ENCODE measurements around the gene RAD9A.

RAD9A gene

GRCh38 chr11:67354075-67355022 is 37.4 kb upstream of the RAD9A start:
- TF ChIP-seq GATA1 (IDR thresholded peaks at IDR 0.05; ENCODE audit: low read depth, low read length) = no peak
- no peak for TF ChIP-seq POLR2A (IDR thresholded peaks at IDR 0.05; ENCODE audit: low read length)
- peak; percentile 41 to 60 for DNase-seq

DNA sequence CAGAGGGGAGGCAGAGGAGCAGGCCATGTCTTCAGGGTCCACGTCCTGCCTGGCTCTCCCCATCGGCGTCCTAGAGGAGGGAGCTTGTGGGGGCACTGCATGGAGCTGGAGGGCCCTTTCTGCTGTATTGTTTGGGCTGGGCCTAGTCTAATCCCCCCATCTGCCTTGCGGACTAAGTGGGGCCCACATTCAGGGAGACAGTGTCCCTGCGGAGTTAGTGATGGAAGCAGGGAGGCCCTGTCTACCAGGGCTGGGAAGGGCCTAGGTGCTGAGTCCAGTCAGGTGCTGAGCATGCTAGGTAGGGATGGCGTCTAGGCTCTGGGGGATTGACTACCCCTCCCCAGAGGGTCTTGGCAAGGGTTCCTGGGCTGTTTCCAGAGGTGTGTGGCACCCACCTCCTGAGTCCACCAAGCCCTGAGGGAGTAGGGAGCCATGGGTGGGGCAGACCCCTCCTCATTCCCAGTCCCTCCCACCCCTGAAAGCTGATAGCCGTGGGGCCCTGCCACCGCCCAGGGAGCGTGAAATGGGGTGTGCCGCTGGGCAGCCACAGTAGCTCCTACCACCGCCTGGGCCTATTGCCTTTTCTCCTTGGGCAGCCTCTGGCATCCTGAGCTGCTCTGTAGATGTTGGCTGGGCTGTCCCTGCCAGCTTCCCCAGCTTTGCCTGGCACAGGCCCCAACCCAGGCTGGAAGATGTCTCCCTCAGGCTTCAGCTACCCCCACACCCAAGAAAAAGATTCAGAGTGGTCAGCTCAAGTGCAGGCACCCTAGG is 36.6 kb upstream of the RAD9A start:
- no peak for TF ChIP-seq POLR2A (IDR thresholded peaks at IDR 0.05; ENCODE audit: low read length)
- no peak for TF ChIP-seq GATA1 (IDR thresholded peaks at IDR 0.05; ENCODE audit: low read depth, low read length)
- DNase-seq = no peak

- DNase-seq = no peak
- no peak for TF ChIP-seq GATA1 (IDR thresholded peaks at IDR 0.05; ENCODE audit: low read depth, low read length)
- TF ChIP-seq POLR2A (IDR thresholded peaks at IDR 0.05; ENCODE audit: low read length) = no peak
These were observed 35.9 kb upstream of the RAD9A start for GRCh38 chr11:67355794-67356386.

DNA sequence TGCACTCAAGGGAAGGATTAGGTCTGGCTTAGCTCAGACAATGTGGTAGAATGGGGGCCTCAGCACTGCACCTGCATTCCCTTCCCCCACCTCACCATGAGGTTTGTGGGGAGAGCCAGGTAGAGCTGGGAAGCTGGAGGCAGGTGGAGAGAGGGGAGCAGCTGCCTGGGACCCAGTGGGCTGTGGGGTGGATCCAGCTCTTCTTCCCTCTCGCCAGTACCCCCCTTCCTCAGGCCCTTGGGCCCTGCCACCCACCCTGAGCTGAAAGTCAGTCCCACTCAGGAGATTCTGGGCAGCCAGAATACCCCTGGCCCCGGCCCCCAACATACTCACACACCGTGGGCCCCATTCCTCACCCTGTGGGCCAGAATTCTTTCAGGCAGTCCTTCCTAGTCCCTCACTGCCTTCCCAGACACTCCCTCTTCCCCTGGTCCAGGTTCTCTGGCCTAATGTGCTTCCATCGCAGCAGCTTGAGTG is 35.4 kb upstream of the RAD9A start:
- no peak for DNase-seq
- TF ChIP-seq GATA1 (IDR thresholded peaks at IDR 0.05; ENCODE audit: low read depth, low read length) (no peak), POLR2A (IDR thresholded peaks at IDR 0.05; ENCODE audit: low read length) (no peak)

GRCh38 chr11:67356864-67357561 is 34.8 kb upstream of the RAD9A start:
- DNase-seq = peak; percentile 75 to 85
- TF ChIP-seq GATA1 (IDR thresholded peaks at IDR 0.05; ENCODE audit: low read depth, low read length) (no peak), POLR2A (IDR thresholded peaks at IDR 0.05; ENCODE audit: low read length) (no peak)

- DNase-seq = no peak
- no peak for TF ChIP-seq POLR2A (IDR thresholded peaks at IDR 0.05; ENCODE audit: low read length)
- no peak for TF ChIP-seq GATA1 (IDR thresholded peaks at IDR 0.05; ENCODE audit: low read depth, low read length)
These were observed 33.7 kb upstream of the RAD9A start for GRCh38 chr11:67357831-67358670.

DNA sequence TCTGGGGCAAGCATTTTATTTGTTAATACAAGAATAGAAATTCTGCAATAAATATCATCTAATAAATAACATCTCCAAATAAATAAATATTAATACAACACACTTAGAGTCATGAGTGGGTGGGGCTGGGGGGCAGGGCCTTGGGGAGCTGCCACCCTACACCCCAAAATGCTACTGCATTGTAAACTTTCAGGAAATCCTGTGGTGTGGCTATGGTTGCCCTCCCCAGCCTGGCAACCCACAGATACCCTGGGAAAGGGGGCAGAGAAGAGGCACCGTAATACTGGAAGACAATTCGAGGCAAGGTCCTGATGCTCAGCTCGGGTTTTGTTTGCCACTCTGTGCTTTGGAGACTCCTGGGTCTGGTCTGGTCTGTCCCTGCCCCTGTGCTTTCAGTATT is 27.6 kb upstream of the RAD9A start:
- TF ChIP-seq GATA1 (IDR thresholded peaks at IDR 0.05; ENCODE audit: low read depth, low read length) (no peak), POLR2A (IDR thresholded peaks at IDR 0.05; ENCODE audit: low read length) (no peak)
- no peak for DNase-seq

DNA sequence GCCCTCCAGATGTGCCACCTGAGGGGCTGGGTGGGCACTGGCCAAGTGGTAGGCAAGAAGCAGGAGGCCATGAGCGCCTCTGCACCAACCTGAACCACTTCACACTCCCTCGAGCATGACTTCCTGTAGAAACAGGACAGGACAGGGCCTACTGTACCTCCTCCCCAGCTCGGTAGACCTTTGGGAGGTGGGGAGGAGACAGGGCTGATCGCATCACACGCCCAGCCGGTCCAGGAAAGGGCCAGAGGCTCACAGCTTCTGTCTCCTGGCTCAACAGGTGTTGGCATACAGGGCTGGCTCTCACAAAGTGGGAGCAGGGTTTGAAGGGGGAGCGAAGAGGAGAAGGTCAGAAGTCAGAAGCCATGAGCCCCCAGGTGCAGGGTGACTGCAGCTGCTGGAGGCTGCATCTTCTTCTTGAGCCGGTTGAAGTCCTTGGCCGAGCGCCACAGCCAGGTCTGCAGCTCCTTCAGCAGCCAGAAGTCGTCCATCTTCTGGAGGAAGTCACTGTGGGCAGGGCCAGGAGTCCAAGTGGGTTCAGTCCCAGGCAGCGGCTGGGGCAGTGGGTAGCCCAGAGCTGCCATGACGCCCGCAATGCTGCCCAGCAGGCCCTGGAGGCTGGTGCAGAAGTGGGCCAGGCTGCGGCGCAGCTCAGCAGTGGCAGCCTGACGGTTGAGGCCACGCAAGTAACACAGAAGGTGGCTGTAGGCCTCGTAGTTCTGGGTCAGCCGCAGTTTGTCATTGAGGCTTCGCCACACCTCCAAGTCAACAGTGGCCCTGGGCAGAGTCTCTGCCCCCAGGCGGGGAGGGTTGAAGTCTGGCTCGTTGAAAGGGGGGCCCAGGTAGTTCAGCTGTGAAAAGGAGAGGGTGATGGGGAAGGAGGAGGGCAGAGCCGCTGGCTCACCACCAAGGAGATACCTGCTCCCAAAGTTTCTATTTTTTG is 26.7 kb upstream of the RAD9A start:
- no peak for DNase-seq
- no peak for TF ChIP-seq GATA1 (IDR thresholded peaks at IDR 0.05; ENCODE audit: low read depth, low read length)

GRCh38 chr11:67365736-67366444 is 25.9 kb upstream of the RAD9A start:
- DNase-seq = no peak
- TF ChIP-seq POLR2A (IDR thresholded peaks at IDR 0.05; ENCODE audit: low read length) = no peak
- no peak for TF ChIP-seq GATA1 (IDR thresholded peaks at IDR 0.05; ENCODE audit: low read depth, low read length)

- TF ChIP-seq POLR2A (IDR thresholded peaks at IDR 0.05; ENCODE audit: low read length) (no peak), GATA1 (IDR thresholded peaks at IDR 0.05; ENCODE audit: low read depth, low read length) (no peak)
- no peak for DNase-seq
These were observed 25.2 kb upstream of the RAD9A start for GRCh38 chr11:67366546-67366945.

Data from erythroblast (primary cell).